CD4-positive, alpha-beta T cell treated with Interleukin-6 for 4 hours (primary cell): ENCODE data around the gene ETV6.
"Not testable (repeated sequence)": the region's sequence is repeated elsewhere in the genome, so short reads cannot be mapped to it uniquely, and the experiment has no call there.

Experiments
- DNase-seq: peaks from one replicate; pipeline ENCODE4 v3.0.0-alpha.2; 2020; ENCODE audit warnings: mixed read lengths

The ETV6 gene

DNA sequence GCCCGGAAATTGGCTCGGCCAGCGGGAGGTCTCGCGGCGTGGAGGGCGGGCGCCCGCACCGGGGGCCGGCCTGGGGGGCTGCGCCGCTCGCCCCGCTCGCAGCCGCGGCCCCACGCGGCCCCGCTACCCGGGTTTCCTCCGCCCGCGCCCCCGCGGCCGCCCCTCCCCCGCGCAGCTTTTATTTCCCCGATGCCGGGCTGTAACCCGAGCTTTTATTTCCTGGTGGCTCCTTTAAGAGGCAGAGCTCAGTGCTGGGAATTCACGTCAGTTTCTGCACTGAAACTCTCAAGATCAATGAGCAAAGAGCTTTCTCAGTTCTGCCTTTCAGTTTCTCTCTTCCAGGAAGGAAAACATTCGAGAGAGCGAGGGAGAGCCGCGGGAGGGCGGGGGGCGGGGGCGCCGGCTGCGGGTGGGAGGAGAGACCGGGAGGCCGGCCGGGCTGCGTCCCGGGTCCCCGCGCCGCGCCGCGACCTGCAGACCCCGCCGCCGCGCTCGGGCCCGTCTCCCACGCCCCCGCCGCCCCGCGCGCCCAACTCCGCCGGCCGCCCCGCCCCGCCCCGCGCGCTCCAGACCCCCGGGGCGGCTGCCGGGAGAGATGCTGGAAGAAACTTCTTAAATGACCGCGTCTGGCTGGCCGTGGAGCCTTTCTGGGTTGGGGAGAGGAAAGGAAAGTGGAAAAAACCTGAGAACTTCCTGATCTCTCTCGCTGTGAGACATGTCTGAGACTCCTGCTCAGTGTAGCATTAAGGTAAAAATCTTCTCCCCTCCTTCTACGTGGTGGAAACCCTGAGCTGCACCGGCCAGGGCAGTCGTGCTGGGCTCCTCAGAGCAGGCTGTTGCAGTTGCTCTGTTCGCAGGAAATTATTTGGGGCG is at the start of gene ETV6:
ETV6 (plus strand) TSS at position 262 of the 873 bp plus-strand sequence; CDS start at position 716, 454 bp downstream.
- peak; percentile 81 for DNase-seq

DNA sequence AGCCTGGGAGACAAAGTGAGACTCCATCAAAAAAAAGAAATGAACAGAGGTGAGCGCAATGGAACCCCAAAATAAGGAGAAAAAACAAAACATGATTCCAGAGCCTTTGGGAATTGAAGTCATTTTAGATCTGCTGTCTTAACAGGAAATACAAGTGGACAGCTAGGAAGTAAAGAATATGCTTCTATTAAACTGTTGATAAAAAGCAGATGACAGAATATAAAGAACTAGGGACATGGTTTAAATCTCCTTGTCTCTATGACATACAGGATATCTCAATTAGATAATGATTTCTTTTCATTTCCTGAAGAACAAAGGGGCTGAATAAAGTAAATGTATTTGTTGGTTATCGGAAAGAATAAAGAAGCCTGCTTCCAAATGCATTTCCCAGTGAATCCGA is 49.3 kb upstream of the ETV6 start:
- DNase-seq, result no peak

DNA sequence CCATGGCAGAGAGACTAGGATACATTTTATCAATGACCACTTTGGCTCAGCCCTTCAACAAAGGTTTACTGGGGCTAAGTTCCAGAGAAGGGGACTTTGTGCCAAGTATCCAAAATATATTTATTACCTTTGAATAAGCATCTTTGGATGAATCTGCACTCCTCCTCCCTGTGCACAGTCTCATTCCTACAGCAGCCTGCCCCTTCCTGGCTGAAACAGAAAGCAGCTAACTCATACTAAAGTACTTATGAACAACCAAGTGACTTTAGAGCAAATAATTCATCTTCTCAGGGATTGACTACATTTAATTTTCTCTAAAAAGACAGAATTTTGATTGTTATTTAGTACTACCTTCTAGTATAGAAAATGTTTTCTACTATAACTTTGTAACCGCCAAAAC is 47.8 kb upstream of the ETV6 start:
- DNase-seq, result no peak

DNA sequence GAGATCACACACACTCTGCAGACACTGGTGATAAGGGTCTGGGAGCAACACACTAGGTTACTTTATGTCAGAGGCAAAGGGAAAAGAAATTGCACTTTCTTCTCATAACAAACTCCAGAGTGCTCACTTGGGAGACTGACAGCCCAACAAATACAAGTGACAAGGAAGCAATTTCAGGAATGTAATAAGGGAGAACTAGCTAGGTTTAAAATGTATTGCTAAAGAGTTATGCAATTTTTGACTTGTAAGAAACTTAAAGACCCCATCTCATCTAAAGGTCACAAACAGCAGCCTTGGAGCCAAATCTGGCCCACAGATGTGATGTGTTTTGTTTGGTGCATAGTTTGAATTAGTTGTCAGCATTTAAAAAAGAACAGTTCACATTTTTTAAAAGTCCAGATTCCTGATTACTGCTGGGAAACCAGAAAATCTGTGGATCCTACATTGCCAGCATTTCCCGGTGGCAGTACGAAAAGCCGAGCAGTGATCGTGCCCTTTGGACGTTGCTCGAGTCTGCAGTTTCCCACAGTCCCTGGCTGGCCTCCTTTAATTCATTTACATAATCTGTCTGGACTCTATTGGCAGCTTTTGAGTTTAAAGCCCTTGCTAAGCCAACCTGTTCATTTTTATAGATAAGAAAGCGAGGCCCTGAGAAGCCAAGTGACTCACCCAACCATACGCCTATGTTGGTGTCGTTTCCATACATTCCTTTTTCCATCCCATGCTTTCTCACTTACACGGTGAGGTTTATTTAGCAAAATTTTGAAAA is 42.0 kb upstream of the ETV6 start:
- no peak for DNase-seq

DNA sequence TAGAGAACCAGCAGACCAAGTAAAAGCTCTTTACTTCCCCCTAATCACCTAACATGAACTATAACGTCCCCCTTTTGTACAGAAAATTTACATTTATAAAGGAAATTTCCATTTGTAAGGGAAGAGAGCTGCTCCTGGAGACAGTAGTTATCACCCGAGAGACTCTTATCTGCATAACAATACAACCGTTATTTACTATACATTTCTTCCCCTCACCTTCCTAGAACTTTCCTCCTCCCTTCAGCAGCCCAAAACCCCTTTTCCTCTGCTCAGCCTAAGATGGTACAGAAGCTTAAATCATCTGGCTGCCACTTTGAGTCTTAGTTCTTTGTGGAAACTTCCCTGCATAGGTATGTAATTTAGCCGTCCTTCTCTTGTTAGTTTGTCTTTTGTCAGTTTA is 40.4 kb upstream of the ETV6 start:
- no peak for DNase-seq

DNA sequence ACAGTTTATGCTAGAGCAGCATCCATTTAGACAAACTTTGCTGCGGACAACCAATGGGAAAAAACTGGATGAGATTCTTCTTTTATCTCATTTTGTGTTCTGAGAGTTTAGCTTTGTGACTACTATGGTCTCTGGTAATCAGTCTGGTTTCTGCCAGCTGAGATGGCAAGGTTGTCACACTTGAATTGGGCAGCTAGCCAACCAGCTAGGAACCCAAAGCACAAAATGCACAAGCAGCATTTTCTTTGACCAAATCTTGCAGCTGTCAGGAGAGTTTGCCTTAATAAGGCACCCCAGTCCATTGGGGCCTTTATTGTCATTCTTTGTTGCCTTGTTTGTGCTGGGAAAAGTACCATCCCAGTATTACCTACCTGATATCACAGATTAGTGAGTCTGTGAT is 34.0 kb upstream of the ETV6 start:
- DNase-seq, result no peak

DNA sequence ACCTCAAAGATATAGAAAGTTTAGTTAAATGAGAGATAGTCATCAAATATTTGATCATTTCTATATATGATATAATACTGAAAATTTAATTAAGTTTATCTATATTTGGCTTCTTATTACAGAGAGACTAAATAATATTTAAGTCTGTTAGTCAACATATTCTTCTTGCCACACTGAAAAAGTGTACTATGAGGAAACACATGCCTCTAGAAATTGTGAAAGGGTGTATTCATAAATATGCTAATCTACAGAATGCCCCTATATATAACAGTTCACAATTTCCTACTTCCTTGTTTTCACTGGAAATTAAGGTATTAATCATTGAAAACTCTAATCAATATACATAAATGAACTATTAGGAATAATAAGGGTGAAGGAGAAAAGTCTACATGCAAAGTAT is 31.4 kb upstream of the ETV6 start:
- DNase-seq, result no peak

DNA sequence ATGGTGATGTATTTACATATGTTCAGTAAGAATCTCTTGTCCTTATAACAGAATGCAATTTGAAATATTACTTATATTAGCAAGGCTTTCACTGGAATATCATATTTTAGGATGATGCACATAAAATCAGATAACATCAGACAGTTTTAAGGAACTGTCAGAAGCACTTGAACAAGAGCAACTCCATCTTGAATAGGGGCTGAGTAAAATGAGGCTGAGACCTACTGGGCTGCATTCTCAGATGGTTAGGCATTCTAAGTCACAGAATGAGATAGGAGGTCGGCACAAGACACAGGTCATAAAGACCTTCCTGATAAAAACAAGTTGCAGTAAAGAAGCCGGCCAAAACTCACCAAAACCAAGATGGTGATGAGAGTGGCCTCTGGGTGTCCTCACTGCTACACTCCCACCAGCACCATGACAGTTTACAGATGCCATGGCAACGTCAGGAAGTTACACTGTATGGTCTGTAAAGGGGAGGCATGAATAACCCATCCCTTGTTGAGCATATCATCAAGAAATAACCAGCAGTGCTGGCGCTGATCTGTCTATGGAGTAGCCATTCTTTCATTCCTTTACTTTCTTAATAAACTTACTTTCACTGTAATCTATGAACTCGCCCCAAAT is 27.6 kb upstream of the ETV6 start:
- peak; percentile 53 for DNase-seq

DNA sequence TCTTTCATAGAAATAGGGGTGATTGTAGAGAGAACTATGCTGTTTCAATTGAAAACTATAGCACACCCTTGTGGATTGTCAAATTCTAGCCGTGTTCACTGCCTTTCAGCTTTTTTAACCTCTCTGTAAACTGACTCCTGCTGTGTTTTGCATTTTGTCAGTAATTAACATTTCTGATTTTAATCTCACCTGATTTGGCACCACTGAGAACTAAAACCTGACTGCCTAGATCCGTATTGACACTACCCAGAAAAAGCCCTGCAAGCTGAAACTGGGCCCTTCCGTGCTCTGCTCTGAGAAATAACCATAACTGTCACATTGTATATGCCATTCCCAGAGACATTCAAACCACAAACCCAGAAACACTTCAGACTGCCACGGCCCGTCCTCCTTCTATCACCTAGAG is 26.6 kb upstream of the ETV6 start:
- no peak for DNase-seq

DNA sequence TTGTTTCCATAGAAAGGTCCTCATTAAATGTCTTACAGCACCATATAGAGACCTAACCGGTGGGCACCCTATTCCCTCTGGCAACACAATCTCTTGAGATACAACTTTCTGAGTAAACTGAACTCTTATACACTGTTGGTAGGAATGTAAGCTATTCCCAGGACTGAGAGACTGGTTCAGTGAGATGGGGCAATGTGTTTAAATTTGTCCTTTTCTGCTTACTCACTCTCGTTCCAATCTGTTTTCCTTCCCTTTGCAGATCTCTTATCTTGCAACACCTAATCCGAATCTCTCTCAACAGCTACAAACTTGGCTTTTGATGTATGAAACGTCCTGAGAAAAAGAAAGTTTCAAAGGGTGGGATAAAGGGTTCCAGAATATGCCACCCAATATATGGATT is 26.1 kb upstream of the ETV6 start:
- DNase-seq, result no peak

DNA sequence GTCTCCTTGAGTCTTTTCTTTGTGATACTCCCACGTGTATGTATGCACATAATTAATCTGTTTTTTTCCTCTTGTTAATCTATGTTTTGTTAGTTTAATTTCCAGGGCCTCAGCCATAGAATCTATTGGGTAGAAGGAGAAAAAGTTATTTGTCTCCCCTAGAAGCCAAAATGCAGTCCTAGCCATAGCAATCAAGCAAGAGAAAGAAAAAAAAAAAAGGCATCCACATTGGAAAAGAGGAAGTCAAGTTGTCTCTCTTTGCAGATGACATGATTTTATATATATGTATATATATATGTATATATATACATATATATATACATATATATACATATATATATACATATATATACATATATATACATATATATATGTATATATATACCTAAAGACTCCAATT is 25.4 kb upstream of the ETV6 start:
- no peak for DNase-seq

DNA sequence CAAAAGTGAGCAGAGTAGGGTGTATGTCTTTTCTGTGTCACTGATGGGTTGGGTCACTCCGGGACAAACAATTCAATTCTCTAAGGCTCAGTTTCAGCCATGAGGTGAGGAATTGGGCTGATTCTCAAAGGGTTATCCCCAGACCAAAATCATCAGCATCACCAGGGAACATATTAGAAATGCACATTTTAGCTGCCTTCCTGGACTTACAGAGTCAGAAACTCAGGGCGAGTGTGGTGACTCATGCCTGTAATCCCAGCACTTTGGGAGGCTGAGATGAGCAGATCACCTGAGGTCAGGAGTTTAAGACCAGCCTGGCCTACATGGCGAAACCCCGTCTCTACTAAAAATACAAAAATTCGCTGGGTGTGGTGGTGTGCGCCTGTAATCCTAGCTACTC is 21.8 kb upstream of the ETV6 start:
- DNase-seq, result not testable (repeated sequence)

DNA sequence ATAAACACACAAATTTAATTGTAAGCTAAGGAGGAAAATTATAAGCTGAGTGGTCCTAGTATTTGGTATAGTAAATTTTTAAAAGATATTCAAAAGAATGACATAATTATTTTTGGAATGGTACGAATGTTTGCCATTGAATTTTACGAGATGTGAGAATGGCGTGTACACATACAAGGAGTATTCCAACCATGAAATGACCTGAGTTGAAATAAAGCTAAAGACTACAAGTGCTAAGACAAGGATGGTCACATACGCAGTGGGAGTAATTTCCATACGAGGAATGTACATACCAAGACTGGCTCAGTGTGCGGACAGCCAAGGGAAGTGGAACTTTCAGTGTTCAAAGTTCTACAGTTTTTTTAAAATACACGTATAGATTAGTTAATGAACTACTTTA is 21.1 kb upstream of the ETV6 start:
- no peak for DNase-seq

DNA sequence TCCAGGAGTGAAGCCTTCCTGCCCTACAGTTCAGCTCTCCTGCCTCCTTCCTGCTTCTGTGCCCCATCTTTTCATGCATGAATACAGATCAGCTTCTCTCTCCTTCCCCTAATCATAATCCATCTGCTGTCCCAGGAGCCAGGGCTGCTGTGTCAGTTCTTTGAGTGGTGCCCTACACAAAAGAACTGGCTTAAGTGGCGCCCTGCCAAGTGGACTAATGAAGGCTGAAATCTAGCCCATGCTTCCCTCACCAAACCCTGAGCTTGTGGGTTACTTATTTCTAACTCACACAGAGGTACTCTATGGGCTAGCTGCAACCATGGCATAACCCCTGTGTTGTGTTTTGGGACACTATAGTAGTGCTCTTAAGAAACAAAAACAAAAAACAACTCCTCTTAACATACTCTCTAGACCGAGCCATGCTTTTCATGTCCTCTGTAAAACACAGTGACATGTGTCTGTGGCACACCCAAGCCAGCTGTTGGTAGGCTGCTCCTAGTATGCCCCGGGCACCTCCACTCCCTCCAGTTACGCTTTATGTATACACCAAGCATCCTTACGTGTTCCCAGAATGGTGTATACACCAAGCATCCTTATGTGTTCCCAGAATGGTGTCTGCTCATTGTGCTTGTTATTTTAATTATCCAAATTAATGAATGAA is 19.3 kb upstream of the ETV6 start:
- no peak for DNase-seq

DNA sequence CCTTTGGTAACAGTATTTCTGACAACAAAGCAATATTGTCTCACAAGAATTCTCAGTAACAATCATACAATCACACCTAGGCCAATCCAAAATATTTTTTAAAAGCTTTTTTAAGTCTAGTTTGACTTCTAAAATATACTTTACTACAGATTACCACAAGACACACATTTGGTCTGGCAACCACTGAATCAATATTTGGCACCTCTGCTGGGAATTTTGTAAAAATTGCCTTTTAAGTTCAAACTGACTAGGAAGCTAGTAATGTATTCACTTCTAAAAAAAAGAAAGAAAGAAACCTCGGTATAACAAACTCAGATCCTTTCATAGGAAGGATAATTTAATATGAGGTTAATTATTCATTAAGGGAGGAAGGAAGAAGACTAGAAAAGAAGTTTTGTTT is 18.2 kb upstream of the ETV6 start:
- no peak for DNase-seq

DNA sequence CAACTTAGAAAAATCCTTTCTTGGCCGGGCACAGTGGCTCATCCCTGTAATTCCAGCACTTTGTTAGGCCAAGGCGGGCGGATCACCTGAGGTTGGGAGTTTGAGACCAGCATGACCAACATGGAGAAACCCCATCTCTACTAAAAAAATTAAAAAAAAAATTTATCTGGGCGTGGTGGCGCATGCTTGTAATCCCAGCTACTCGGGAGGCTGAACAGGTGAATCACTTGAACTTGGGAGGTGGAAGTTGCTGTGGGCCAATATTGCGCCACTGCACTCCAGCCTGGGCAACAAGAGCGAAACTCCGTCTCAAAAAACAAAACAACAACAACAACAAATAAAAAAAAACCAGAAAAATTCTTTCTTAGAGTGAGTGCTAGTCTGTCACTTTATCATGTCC is 17.6 kb upstream of the ETV6 start:
- not testable (repeated sequence) for DNase-seq

DNA sequence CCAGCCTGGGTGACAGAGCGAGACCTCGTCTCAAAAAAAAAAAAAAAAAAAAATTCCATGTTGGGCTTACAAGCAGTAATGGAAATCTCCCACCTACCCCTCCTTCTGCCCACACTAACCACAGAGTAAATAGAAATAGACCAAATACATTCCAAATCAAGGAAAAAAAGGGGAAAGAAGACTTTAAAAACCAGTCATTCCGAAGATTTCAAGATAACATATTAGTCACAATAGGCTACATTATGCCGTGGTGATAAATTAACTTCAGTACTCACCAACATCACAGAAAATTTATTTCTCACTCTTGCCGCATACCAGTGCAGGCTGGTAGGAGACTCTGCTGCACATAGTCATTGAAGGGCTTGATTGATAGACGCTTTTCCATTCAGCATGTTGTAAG is 15.5 kb upstream of the ETV6 start:
- no peak for DNase-seq

DNA sequence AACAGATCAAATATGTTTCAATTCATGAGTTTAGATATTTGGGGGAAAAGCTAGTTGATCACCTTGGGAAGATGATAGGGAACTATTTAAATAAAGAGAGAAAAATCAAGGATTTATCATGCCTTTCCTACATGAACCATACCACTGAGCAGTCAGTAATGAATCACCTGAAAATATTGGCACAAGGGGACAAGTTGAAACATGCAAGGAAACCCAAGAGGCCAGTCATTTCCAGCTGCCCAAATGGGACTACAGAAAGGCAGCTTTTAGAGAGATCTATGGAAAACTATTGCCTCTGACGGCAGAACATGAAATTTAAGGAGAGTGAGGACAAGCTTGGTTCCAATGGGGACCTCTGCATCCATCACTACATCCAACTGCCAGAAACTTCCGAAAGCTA is 14.1 kb upstream of the ETV6 start:
- DNase-seq, result no peak

DNA sequence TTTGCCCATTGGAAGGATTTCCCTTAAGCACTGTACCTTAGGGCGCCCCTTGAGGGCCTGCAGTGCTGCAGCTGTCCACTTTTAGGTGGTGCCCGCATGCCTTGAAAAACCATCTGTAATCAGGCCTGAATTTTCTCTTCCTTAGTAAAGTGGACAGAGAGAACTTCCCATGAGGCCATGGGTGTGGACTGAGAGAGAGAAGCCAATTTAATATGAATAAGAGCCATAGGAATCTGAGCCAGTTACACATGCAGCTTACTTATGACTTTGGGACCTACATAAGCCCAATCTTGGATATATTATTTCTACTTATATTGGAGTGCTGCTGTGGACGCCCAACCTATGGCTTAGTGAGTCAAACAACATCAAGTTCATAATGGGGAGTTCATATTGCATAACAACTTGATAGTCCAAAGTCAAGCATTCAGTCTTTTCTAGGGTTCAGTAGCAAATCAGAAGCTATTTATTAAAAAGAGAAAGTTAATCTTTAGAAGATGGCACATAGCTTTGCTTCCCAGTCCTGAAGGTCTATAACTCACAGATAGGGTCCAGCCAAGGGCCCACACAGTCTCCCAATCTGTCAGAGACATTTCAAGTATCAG is 11.1 kb upstream of the ETV6 start:
- no peak for DNase-seq

DNA sequence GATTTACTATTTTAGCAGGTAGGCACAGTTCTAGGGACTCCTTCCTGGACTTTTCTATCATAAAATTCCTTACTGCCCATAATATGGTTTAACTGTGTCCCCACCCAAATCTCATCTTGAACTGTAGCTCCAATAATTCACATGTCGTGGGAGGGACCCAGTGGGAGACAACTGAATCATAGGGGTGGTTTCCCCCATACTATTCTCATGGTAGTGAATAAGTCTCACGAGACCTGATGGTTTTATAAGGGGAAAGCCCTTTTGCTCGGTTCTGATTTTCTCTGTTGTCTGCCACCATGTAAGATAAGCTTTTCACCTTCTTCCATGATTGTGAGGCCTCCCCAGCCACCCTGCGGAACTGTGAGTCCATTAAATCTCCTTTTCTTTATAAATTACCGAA is 10.0 kb upstream of the ETV6 start:
- no peak for DNase-seq

DNA sequence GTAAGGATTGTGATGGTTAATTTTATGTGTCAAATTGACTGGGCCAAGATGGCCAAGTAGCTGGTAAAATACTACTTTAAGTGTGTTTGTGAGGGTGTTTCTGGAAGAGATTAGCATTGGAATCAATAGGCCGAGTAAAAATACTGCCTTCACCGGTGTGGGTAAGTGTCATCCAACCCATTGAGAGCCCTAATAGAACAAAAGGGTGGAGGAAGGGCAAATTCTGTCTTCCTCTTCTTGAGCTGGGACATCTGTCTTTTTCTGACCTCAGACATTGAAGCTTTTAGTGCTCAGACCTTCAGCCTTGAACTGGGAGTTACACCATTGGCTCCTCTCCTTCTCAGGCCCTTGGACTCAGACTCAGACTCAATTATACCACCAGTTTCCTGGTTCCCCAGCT is 8.0 kb upstream of the ETV6 start:
- DNase-seq, result no peak

DNA sequence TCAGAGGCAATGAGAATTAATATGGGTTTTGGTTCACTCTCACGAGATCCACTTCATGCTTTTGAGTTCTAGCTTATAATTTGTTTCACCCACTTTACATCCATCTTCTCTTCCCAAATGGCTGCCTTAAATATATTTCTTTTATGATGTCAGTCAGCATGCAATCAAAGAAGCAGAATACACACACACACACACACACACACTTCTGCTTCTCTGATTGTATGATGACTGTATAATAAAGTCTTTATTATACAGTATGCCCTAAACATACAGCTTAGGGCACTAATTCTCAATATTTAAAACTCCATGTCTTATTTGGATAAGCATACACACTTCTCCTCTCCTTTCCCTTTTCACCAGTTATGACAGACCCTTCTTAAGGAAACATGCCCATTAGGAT is 6.7 kb upstream of the ETV6 start:
- no peak for DNase-seq

DNA sequence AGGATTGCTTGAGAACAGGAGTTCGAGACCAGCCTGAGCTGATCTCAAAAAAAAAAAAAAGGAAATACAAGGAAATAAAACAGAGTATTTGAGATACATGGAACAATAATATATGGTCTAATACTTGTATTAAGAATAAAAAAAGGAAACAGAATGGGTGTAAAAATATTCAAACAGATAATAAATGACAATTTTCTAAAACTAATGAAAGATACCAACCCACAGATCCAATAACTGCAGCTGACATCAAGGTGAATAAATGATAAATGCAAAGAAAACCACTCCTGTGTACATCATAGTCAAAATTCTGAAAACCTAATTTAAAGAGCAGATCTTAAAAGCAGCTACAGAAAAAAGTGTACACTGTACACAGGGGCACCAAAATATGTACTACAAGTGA is 4.1 kb upstream of the ETV6 start:
- DNase-seq, result no peak
